Smooth muscle cell (in vitro differentiated cells): ENCODE data around the gene ITGB3. TPM values are rescaled to one million over a fixed set of nuclear protein-coding genes. Genes with fewer than 3 reads are reported as not detected.
A peak's percentile ranks its signal among the peaks of the same experiment; 100 is the strongest.

ENCODE experiments used
- DNase-seq: peaks from one replicate; lab custom pipeline; 2025; ENCODE audit not compliant: unreplicated experiment; lab: John Stamatoyannopoulos, UW
- H2AFZ ChIP-seq: fragments of 200-600 bp; sonication (generic); 2 replicates; pipeline ENCODE4 v1.6.0; 2016; ENCODE audit warnings: antibody characterized with exemption, low read depth, mild to moderate bottlenecking
- H3F3A ChIP-seq: fragments of 200-600 bp; sonication (generic); 2 replicates; pipeline ENCODE4 v1.6.0; 2017; ENCODE audit warnings: antibody characterized with exemption, low read depth
- H3K27ac ChIP-seq: fragments of 200-600 bp; sonication (generic); 2 replicates; pipeline ENCODE4 v1.5.1; 2016; ENCODE audit warnings: low read depth, mild to moderate bottlenecking
- H3K27me3 ChIP-seq: fragments of 200-600 bp; sonication (generic); 2 replicates; pipeline ENCODE4 v1.6.1; 2016; ENCODE audit warnings: low read depth, mild to moderate bottlenecking
- H3K36me3 ChIP-seq: fragments of 200-600 bp; sonication (generic); 2 replicates; pipeline ENCODE4 v1.5.1; 2016; ENCODE audit warnings: low read depth
- H3K4me1 ChIP-seq: fragments of 200-600 bp; sonication (generic); 2 replicates; pipeline ENCODE4 v1.5.1; 2016; ENCODE audit warnings: low read depth
- H3K4me2 ChIP-seq: fragments of 200-600 bp; sonication (generic); 2 replicates; pipeline ENCODE4 v1.6.0; 2016; ENCODE audit warnings: mild to moderate bottlenecking
- H3K4me3 ChIP-seq: fragments of 200-600 bp; sonication (generic); 2 replicates; pipeline ENCODE4 v1.5.1; 2016; ENCODE audit warnings: mild to moderate bottlenecking
- H3K79me2 ChIP-seq: fragments of 200-600 bp; sonication (generic); 2 replicates; pipeline ENCODE4 v1.6.0; 2016; ENCODE audit warnings: low read depth, mild to moderate bottlenecking
- H3K9ac ChIP-seq: fragments of 200-600 bp; sonication (generic); 2 replicates; pipeline ENCODE4 v1.6.0; 2016; ENCODE audit warnings: low read depth
- H3K9me3 ChIP-seq: fragments of 200-600 bp; sonication (generic); replicated peaks from 2 replicates; pipeline ENCODE4 v1.5.1; 2016; ENCODE audit warnings: low read depth
- H4K20me1 ChIP-seq: fragments of 200-600 bp; sonication (generic); 2 replicates; pipeline ENCODE4 v1.6.0; 2016; ENCODE audit warnings: low read depth
- WGBS: methylation state at CpG from one replicate; pipeline ENCODE4 v1.1.7; 2016; ENCODE audit warnings: low lambda C conversion rate; 5-methylcytosine and 5-hydroxymethylcytosine counted together
- polyA plus RNA-seq: library from polyadenylated mRNA; unstranded; fragments of >200 nt; fragmentation: Nextera tagmentation; extraction: Ambion mirVana; gene quantifications from 2 replicates; pipeline ENCODE4 v1.2.1, GENCODE V29; 2016
- total RNA-seq: library from RNA; depleted of rRNA; stranded (reverse); fragments of >200 nt; gene quantifications from 2 replicates; pipeline ENCODE4 v1.2.3, GENCODE V29; 2014
- TF ChIP-seq, protein P1 (sequence below): fragments of 200-600 bp; sonication (generic); IDR thresholded peaks from 2 replicates; pipeline ENCODE4 v1.5.1; 2017; ENCODE audit warnings: borderline replicate concordance, mild to moderate bottlenecking, antibody characterized with exemption; ENCODE audit not compliant: insufficient read depth, poor library complexity, severe bottlenecking

Gene ITGB3
- total and polyA plus RNA-seq, 2 experiments from 2014 or later = 3.9 to 7.9 TPM

DNA sequence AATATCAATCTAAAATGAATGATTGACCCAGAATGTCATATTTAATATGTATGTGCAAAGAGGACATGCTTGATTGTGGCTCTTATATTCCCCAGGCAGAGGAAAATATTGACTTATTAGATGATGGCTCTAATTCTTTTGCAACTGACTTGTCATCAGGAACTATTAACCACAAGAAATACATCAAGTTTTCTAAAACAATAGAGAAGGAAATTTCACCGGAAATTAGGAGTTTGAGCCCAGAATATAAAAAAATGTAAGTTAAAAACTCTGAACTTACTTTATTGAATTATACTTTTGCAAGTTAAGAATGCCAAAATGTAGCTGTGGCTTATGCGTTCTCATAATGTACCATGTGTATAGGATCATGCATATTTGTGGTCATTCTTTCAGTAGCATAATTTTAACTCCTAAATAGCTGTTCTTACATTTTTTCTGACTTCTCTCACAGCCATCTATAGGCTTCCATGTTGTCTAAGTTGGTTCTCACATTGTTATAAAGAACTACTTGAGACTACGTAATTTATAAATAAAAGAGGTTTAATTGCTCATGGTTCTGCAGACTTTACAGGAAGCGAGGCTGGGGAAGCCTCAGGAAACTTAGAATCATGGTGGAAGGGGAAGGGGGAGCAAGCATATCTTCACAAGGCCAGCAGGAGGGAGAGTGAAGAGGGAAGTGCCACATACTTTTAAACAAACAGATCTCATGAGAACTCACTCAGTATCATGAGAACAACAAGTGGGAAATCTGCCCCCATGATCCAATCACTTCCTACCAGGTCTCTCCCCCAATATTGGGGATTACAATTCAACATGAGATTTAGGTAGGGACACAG is 81.7 kb downstream of the ITGB3 start:
- Histone ChIP-seq H3K27ac (no peak overlapping the region), H3K9me3 (no peaks in the 10 kb centered on the region), H3K4me3 (no peak overlapping the region), H3K4me2 (peak overlapping the region; percentile 9), H3K36me3 (no peaks in the 10 kb centered on the region), H2AFZ (no peak overlapping the region), H3K79me2 (no peaks in the 10 kb centered on the region), H4K20me1 (no peaks in the 10 kb centered on the region), H3K9ac (no peak overlapping the region), H3F3A (no peaks in the 10 kb centered on the region), H3K27me3 (no peaks in the 10 kb centered on the region), H3K4me1 (no peaks in the 10 kb centered on the region)
- TF ChIP-seq, protein P1, sequence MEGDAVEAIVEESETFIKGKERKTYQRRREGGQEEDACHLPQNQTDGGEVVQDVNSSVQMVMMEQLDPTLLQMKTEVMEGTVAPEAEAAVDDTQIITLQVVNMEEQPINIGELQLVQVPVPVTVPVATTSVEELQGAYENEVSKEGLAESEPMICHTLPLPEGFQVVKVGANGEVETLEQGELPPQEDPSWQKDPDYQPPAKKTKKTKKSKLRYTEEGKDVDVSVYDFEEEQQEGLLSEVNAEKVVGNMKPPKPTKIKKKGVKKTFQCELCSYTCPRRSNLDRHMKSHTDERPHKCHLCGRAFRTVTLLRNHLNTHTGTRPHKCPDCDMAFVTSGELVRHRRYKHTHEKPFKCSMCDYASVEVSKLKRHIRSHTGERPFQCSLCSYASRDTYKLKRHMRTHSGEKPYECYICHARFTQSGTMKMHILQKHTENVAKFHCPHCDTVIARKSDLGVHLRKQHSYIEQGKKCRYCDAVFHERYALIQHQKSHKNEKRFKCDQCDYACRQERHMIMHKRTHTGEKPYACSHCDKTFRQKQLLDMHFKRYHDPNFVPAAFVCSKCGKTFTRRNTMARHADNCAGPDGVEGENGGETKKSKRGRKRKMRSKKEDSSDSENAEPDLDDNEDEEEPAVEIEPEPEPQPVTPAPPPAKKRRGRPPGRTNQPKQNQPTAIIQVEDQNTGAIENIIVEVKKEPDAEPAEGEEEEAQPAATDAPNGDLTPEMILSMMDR = no peak
- WGBS = 74% methylated on average over 4 of the region's 4 CpGs
- DNase-seq = no peak

DNA sequence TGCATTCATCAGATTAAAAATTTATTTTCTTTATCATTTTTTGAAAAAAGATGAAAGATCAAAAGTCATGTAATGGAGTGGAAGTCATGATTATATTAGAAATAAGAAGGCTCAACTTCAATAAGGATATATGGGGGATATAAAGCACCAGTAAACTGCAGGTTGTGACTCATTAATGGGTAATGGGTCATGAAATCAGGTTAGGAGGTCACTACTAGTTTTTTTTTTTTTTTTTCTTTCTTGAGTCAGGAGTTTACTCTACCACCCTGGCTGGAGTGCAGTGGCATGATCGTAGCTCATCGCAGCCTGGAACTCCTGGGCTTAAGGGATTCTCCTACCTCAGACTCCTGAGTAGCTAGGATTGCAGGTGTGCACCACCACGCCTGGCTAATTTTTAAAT is 84.4 kb downstream of the ITGB3 start:
- Histone ChIP-seq H4K20me1 (no peaks in the 10 kb centered on the region), H3K4me3 (no peak overlapping the region), H3K27ac (no peak overlapping the region), H2AFZ (no peak overlapping the region), H3K36me3 (no peaks in the 10 kb centered on the region), H3K9ac (no peak overlapping the region), H3K4me1 (no peaks in the 10 kb centered on the region), H3K9me3 (no peaks in the 10 kb centered on the region), H3K27me3 (no peaks in the 10 kb centered on the region), H3F3A (no peaks in the 10 kb centered on the region), H3K4me2 (no peak overlapping the region), H3K79me2 (no peaks in the 10 kb centered on the region)
- no peak for DNase-seq
- WGBS = 97% methylated on average over 3 of the region's 3 CpGs
- TF ChIP-seq, protein P1 = no peak

DNA sequence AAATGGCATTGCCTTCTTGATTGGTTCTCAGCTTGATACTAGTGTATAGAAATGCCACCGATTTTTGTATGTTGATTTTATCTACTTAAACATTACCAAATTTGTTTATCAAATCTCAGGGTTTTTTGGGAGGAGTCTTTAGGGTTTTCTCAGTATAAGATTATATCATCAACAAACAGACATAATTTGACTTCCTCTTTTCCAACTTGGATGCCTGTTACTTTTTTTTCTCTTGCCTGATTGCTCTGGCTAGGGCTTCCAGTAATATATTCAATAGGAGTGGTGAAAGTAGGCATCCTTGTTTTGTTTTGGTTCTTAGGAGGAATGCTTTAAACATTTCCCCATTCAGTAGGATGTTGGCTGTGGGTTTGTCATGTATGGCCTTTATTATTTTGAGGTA is 99.2 kb downstream of the ITGB3 start:
- Histone ChIP-seq H4K20me1 (no peaks in the 10 kb centered on the region), H3K9ac (no peak overlapping the region), H3K27ac (no peak overlapping the region), H3K9me3 (no peaks in the 10 kb centered on the region), H3K79me2 (no peaks in the 10 kb centered on the region), H3F3A (no peaks in the 10 kb centered on the region), H3K4me1 (no peaks in the 10 kb centered on the region), H2AFZ (no peak overlapping the region), H3K36me3 (peaks cover 4% of the 10 kb centered on the region), H3K4me3 (no peak overlapping the region), H3K27me3 (no peaks in the 10 kb centered on the region), H3K4me2 (no peak overlapping the region)
- TF ChIP-seq, protein P1 = no peak
- no peak for DNase-seq
- WGBS = 94% methylated on average over 1 of the region's 1 CpG

DNA sequence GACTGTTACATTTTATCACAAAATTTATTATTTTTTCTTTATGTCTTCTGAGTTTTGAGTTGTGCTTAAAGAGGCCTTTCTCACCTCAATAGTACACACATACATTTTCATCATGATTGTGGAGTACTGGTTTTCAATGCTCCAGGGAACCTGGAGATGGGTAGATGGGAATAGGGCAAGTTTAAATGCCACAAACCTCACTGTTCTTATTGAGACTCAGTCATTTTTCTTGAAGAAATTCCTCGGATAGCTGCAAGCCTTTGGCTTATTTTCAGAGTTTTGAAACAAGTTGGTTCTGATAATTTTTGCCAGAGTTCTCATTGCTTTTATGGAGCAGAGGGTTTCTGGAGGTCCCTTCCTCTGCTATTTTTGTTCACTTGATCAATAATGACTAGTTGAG is 105.0 kb downstream of the ITGB3 start:
- WGBS = 78% methylated on average over 1 of the region's 1 CpG

More for the DNA sequence above, 105.0 kb downstream of the ITGB3 start:
- Histone ChIP-seq H4K20me1 (no peaks in the 10 kb centered on the region), H3K4me2 (no peak overlapping the region), H3K36me3 (peaks cover 4% of the 10 kb centered on the region), H3K4me3 (no peak overlapping the region), H3K4me1 (no peaks in the 10 kb centered on the region), H3K79me2 (no peaks in the 10 kb centered on the region), H3F3A (no peaks in the 10 kb centered on the region), H3K27me3 (no peaks in the 10 kb centered on the region), H3K27ac (no peak overlapping the region), H2AFZ (no peak overlapping the region), H3K9ac (no peak overlapping the region), H3K9me3 (peaks cover 4% of the 10 kb centered on the region)
- no peak for DNase-seq
- TF ChIP-seq, protein P1 = no peak
